Adrenal gland (tissue), 12 donors: ENCODE measurements around the gene SOX11. TPM values are rescaled to one million over a fixed set of nuclear protein-coding genes. Genes with fewer than 3 reads are reported as not detected.

ENCODE experiments used
- DNase-seq, 7 donors: peaks; one replicate each; pipeline ENCODE4 v3.0.0-alpha.2; 2019 to 2020
- H3K27ac ChIP-seq, 5 donors: fragments of 200-600 bp; sonication (generic) in 4 of 5; 1 replicate in 3 of 5; 2 replicates in 2 of 5; pipeline versions ENCODE4 v1.5.1 to v1.8.0; 2016 to 2020; ENCODE audit warnings: mild to moderate bottlenecking in 1 of 5
- H3K27me3 ChIP-seq: fragments of 200-600 bp; 2 replicates; pipeline ENCODE4 v1.8.0; 2021
- H3K36me3 ChIP-seq, 2 donors: fragments of 200-600 bp; replicated peaks in 1 of 2; 1 replicate in 1 of 2; 2 replicates in 1 of 2; pipeline versions ENCODE4 v1.5.1 to v1.8.0; 2018 to 2022
- H3K4me1 ChIP-seq, 2 donors: fragments of 200-600 bp; replicated peaks in 1 of 2; 1 replicate in 1 of 2; 2 replicates in 1 of 2; pipeline versions ENCODE4 v1.5.1 to v1.8.0; 2018 to 2021
- H3K4me3 ChIP-seq, 4 donors: fragments of 200-600 bp; sonication (generic) in 3 of 4; one replicate each; pipeline ENCODE4 v1.5.1; 2016 to 2018
- H3K9me3 ChIP-seq, 3 donors: fragments of 200-600 bp; sonication (generic) in 1 of 3; replicated peaks in 1 of 3; 1 replicate in 2 of 3; 2 replicates in 1 of 3; pipeline versions ENCODE4 v1.5.1 to v1.8.0; 2016 to 2021
- POLR2A ChIP-seq, 2 donors: fragments of 450-650 bp; IDR thresholded peaks; one replicate each; pipeline ENCODE4 v1.6.1; 2017; ENCODE audit warnings: antibody characterized with exemption in 2 of 2, mild to moderate bottlenecking in 2 of 2, moderate library complexity in 1 of 2
- WGBS, 4 donors: extraction: QIAGEN DNeasy Blood & Tissue Kit in 2 of 4; methylation state at CpG; one replicate each; pipeline versions ENCODE4 v1.1.5 to v1.1.7; 2013 to 2017; 5-methylcytosine and 5-hydroxymethylcytosine counted together
- intact Hi-C, 2 donors: fragments of 100-400 bp; cut with DNase I; formaldehyde crosslinking; loops; one replicate each; pipeline versions ENCODE4 v1.14.1 to v1.15.0; 2022 to 2023
- polyA plus RNA-seq, 3 donors: library from polyadenylated mRNA; stranded (reverse); fragments of 200-250 nt in 2 of 3; fragments of 350-450 nt in 1 of 3; fragmentation: Illumina TruSeq in 1 of 3; extraction: RNeasy Lipid Tissue Mini Kit (QIAGEN cat#74804) in 1 of 3; gene quantifications; one replicate each; pipeline ENCODE4 v1.2.3, GENCODE V29; 2013 to 2014
- total RNA-seq, 9 donors: library from RNA; depleted of rRNA in 4 of 9; stranded (reverse); fragments of >200 nt in 4 of 9; fragments of 120-200 nt in 1 of 9; fragmentation: NEBNext Ultra II Directional in 1 of 9; extraction: Animal tissue kit (Norgen Biotek cat#: 25700) in 1 of 9; gene quantifications; one replicate each; pipeline versions ENCODE4 v1.1.0 to v1.2.4, GENCODE V29; 2013 to 2023
- TF ChIP-seq, protein P1 (sequence below), 6 experiments: fragments of 450-650 bp in 4 of 6; fragments of 200-600 bp in 2 of 6; sonication (generic) in 1 of 6; IDR thresholded peaks; 1 replicate in 5 of 6; 2 replicates in 1 of 6; pipeline versions ENCODE4 v1.5.1 to v1.8.0; 2016 to 2021; ENCODE audit warnings: antibody characterized with exemption in 6 of 6, mild to moderate bottlenecking in 2 of 6, moderate library complexity in 1 of 6
- donor health status: healthy with polysubstance abuse.
- donor health status: Bipolar disorder and iron deficiency.
- donor health status: DM: yes; HTN: yes; CAD: no.
- donor health status: DM: no; HTN: no; CAD: no.
- donor health status: DM: no; HTN: no; CAD: no.
- donor health status: DM: yes; HTN: yes; CAD: no.

SOX11 gene
- total and polyA plus RNA-seq, 12 donors, result under 0.01 to 1.5 TPM; not detected in 10

- WGBS, 4 donors, result 46 to 57% (median 46%) methylated on average over 8 of the region's 8 CpGs
- DNase-seq, result no peak
- no peak overlapping the region for H3K4me3 ChIP-seq
- no peaks in the 10 kb centered on the region for H3K36me3 ChIP-seq
- intact Hi-C loops, result no loop called here
- no peaks in the 10 kb centered on the region for H3K4me1 ChIP-seq
- no peak for TF ChIP-seq POLR2A (IDR thresholded peaks at IDR 0.05)
- TF ChIP-seq, protein P1, sequence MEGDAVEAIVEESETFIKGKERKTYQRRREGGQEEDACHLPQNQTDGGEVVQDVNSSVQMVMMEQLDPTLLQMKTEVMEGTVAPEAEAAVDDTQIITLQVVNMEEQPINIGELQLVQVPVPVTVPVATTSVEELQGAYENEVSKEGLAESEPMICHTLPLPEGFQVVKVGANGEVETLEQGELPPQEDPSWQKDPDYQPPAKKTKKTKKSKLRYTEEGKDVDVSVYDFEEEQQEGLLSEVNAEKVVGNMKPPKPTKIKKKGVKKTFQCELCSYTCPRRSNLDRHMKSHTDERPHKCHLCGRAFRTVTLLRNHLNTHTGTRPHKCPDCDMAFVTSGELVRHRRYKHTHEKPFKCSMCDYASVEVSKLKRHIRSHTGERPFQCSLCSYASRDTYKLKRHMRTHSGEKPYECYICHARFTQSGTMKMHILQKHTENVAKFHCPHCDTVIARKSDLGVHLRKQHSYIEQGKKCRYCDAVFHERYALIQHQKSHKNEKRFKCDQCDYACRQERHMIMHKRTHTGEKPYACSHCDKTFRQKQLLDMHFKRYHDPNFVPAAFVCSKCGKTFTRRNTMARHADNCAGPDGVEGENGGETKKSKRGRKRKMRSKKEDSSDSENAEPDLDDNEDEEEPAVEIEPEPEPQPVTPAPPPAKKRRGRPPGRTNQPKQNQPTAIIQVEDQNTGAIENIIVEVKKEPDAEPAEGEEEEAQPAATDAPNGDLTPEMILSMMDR (IDR thresholded peaks at IDR 0.05), result no peak
- no peak overlapping the region for H3K27ac ChIP-seq
- peaks cover 52% of the 10 kb centered on the region for H3K27me3 ChIP-seq
- H3K9me3 ChIP-seq, result no peaks in the 10 kb centered on the region
Observed at GRCh38 chr2:5690286-5690685, 1.9 kb upstream of the SOX11 start.

DNA sequence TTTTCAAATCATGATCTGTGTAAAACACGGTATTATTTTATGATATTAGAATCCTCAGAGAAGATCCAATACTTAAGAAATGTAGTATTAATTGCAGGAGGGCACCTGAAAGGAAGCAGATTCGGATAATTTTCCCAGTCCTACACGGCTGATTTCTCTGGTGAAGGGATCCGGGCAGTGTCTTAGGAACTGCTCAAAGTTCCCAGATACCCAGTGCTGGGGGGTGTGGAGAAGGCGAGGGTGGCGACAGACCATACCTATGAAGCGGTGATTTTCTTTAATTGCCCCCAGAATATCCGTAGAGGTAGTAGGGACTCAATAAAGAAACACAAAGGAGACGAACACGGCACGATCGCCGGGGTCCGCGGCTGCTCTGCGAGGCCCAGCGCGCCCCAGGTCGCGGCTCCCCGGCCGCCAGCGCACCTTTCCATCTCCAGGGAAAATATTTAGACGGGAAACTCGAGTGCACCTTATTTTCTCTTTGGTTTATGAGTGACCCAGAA is 1.4 kb upstream of the SOX11 start:
- Histone ChIP-seq H3K4me3 (no peak overlapping the region), H3K36me3 (no peaks in the 10 kb centered on the region), H3K27me3 (peaks cover 57% of the 10 kb centered on the region), H3K9me3 (no peaks in the 10 kb centered on the region), H3K27ac (no peak overlapping the region), H3K4me1 (peaks cover 0 to 1% of the 10 kb centered on the region in 2 donors)
- 5 to 10% (median 6%) methylated on average over 25 of the region's 25 CpGs for WGBS, 4 donors
- no peak for DNase-seq
- intact Hi-C loops, result no loop called here
- TF ChIP-seq, protein P1 (IDR thresholded peaks at IDR 0.05), result no peak
- no peak for TF ChIP-seq POLR2A (IDR thresholded peaks at IDR 0.05)

DNA sequence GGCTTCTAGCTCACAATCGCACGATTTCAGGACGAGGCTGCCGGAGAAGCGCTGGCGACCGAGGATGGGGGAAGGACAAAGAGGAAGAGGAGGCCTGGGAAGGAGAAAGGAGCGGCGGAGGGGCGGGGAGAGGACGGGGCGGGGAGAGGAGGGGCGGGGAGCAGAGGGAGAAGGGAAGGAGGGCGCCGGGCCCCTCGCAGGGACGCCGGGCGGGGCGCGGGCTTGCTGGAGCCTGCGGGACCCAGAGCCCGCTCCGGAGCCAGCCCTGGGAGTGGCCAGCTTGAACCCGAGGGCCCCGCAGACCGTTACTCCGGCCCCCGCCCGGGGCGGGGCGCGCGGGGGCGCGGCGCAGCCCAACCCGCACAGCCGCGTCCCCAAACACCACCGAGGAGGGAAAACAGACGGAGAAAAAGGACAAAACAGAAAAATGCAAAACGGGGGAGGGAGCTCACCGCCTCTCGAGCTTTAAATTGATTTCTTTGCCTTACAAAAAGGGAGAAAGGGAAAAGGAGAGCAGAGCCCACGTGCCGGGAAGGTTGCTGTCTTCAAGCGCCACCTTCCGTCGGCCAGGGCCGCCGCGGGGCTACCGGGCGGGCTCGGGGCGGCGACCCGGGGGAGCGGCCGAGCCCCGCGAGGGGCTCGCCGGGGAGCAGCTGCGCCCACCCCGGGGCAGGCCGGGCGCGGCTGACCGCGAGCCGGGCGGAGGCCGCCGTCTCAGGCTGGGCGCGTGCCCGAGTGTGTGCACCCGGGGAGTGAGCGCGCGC is 781 bp upstream of the SOX11 start:
- Histone ChIP-seq H3K4me3 (peak overlapping the region in 1 of 4 donors; percentile 39), H3K4me1 (peaks cover 0 to 5% of the 10 kb centered on the region in 2 donors), H3K27me3 (peaks cover 64% of the 10 kb centered on the region), H3K36me3 (no peaks in the 10 kb centered on the region), H3K9me3 (no peaks in the 10 kb centered on the region), H3K27ac (no peak overlapping the region)
- DNase-seq, result no peak
- TF ChIP-seq POLR2A (IDR thresholded peaks at IDR 0.05), result no peak
- TF ChIP-seq, protein P1 (IDR thresholded peaks at IDR 0.05), result no peak
- 1 to 4% (median 2%) methylated on average over 30 to 82 of the region's 83 CpGs for whole genome bisulfite sequencing, 4 donors
- intact Hi-C loops, result no loop called here

GRCh38 chr2:5692561-5693286 is 540 bp downstream of the SOX11 start:
- no peak overlapping the region for H3K4me3 ChIP-seq
- H3K9me3 ChIP-seq, result no peaks in the 10 kb centered on the region
- peaks cover 0 to 10% of the 10 kb centered on the region in 2 donors for H3K4me1 ChIP-seq
- H3K27me3 ChIP-seq, result peaks cover 73% of the 10 kb centered on the region
- DNase-seq, result no peak
- intact Hi-C loops, result no loop called here
- no peaks in the 10 kb centered on the region for H3K36me3 ChIP-seq
- WGBS, 4 donors, result 0 to 2% (median 1%) methylated on average over 9 to 69 of the region's 69 CpGs
- no peak overlapping the region for H3K27ac ChIP-seq
- TF ChIP-seq POLR2A (IDR thresholded peaks at IDR 0.05), result no peak
